K562 (cell line): Measurements from ENCODE around the gene AGFG2. TPM values are rescaled to one million over a fixed set of nuclear protein-coding genes. Genes with fewer than 3 reads are reported as not detected.
A peak's percentile ranks its signal among the peaks of the same experiment; 100 is the strongest.

Experiments
- ARID1B ChIP-seq: fragments of 450-650 bp; IDR thresholded peaks from 2 replicates; pipeline ENCODE4 v1.6.1; 2016; ENCODE audit warnings: antibody characterized with exemption, mild to moderate bottlenecking, inconsistent platforms
- BCOR ChIP-seq: fragments of 450-650 bp; IDR thresholded peaks from 2 replicates; pipeline ENCODE4 v1.6.1; 2016
- CXXC5 ChIP-seq: fragments of 250-450 bp; sonication (Bioruptor Pico); IDR thresholded peaks from 2 replicates; pipeline ENCODE4 v1.8.0; 2022; ENCODE audit warnings: inconsistent platforms, mild to moderate bottlenecking, moderate library complexity
- ELF1 ChIP-seq: fragments of 200-800 bp; sonication (Bioruptor generic); IDR thresholded peaks from 2 replicates; pipeline ENCODE4 v1.6.1; 2016; ENCODE audit warnings: missing genetic modification characterization, missing compliant biosample characterization
- ESRRA ChIP-seq: fragments of 450-650 bp; IDR thresholded peaks from 2 replicates; pipeline ENCODE4 v1.6.1; 2014; ENCODE audit warnings: low read depth, mild to moderate bottlenecking, moderate library complexity, borderline replicate concordance
- FOXO4 ChIP-seq: fragments of 450-650 bp; formaldehyde crosslinking; IDR thresholded peaks from 2 replicates; pipeline ENCODE4 v1.4.0; 2020; ENCODE audit warnings: mild to moderate bottlenecking, moderate library complexity
- GABPB2 ChIP-seq: fragments of 250-450 bp; sonication (Bioruptor Pico); conservative IDR thresholded peaks from 2 replicates; pipeline ENCODE4 v1.5.1; 2021; ENCODE audit warnings: mild to moderate bottlenecking
- GATA2 ChIP-seq: sonication (generic); formaldehyde crosslinking; IDR thresholded peaks from 2 replicates; pipeline ENCODE4 v1.4.0; 2020; ENCODE audit warnings: mild to moderate bottlenecking, missing genetic modification reagents
- HOXB6 ChIP-seq: fragments of 250-450 bp; sonication (Bioruptor Pico); IDR thresholded peaks from 2 replicates; pipeline ENCODE4 v1.5.1; 2022; ENCODE audit warnings: mild to moderate bottlenecking, borderline replicate concordance
- KDM5B ChIP-seq: fragments of 200-600 bp; sonication (generic); IDR thresholded peaks from 2 replicates; pipeline ENCODE4 v1.6.1; 2012; ENCODE audit warnings: low read depth, mild to moderate bottlenecking, moderate library complexity, low read length, control low read depth, inconsistent platforms; ENCODE audit not compliant: insufficient replicate concordance
- MXD1 ChIP-seq: fragments of 250-450 bp; sonication (Bioruptor Pico); IDR thresholded peaks from 2 replicates; pipeline ENCODE4 v1.8.0; 2021; ENCODE audit warnings: borderline replicate concordance, mild to moderate bottlenecking, moderate library complexity; ENCODE audit not compliant: poor library complexity, severe bottlenecking
- NFIC ChIP-seq: fragments of 450-650 bp; IDR thresholded peaks from 2 replicates; pipeline ENCODE4 v1.6.1; 2017; ENCODE audit warnings: mild to moderate bottlenecking, inconsistent platforms
- NR3C1 ChIP-seq: sonication (generic); formaldehyde crosslinking; IDR thresholded peaks from 2 replicates; pipeline ENCODE4 v1.8.1; 2022; ENCODE audit warnings: missing genetic modification reagents
- PRPF4 ChIP-seq: fragments of 200-400 bp; formaldehyde crosslinking; IDR thresholded peaks from one replicate; pipeline ENCODE4 v1.6.1; 2017; ENCODE audit warnings: low read length, low read depth, mild to moderate bottlenecking; ENCODE audit not compliant: insufficient read depth, poor library complexity, severe bottlenecking
- RBM15 ChIP-seq: fragments of 200-400 bp; formaldehyde crosslinking; IDR thresholded peaks from 2 replicates; pipeline ENCODE4 v1.6.1; 2018; ENCODE audit warnings: mild to moderate bottlenecking, low read length, moderate library complexity; ENCODE audit not compliant: insufficient read depth
- SAP30 ChIP-seq: fragments of 200-600 bp; sonication (generic); IDR thresholded peaks from 2 replicates; pipeline ENCODE4 v1.6.1; 2012; ENCODE audit warnings: borderline replicate concordance, low read depth, mild to moderate bottlenecking, moderate library complexity, low read length, control low read depth, inconsistent platforms; ENCODE audit not compliant: insufficient read depth, poor library complexity, severe bottlenecking
- SIRT6 ChIP-seq: IDR thresholded peaks from one replicate; pipeline ENCODE4 v1.6.1; 2012; ENCODE audit warnings: low read depth, mild to moderate bottlenecking, control low read depth, inconsistent platforms, low read length, moderate library complexity
- SRSF7 ChIP-seq: fragments of 200-400 bp; formaldehyde crosslinking; optimal IDR thresholded peaks from 2 replicates; pipeline ENCODE3; 2017; ENCODE audit warnings: mild to moderate bottlenecking, low read depth, low read length
- TEAD4 ChIP-seq, 2 experiments: sonication (generic) in 1 of 2; formaldehyde crosslinking in 1 of 2; IDR thresholded peaks; 2 replicates each; pipeline versions ENCODE4 v1.6.1 to v1.8.0; 2012 to 2022; ENCODE audit warnings: borderline replicate concordance in 1 of 2, inconsistent platforms in 1 of 2, low read length in 1 of 2, mild to moderate bottlenecking in 1 of 2, missing genetic modification reagents in 1 of 2
- ZC3H4 ChIP-seq: sonication (generic); formaldehyde crosslinking; IDR thresholded peaks from 2 replicates; pipeline ENCODE4 v1.9.0; 2021; ENCODE audit warnings: missing genetic modification reagents, borderline replicate concordance
- polyA plus RNA-seq, 8 experiments: library from polyadenylated mRNA; depleted of rRNA in 4 of 8; stranded (reverse) in 5 of 8; unstranded in 3 of 8; fragments of >200 nt; fragmentation: Nextera tagmentation in 2 of 8; fragmentation: Illumina TruSeq in 1 of 8; extraction: Ambion mirVana in 2 of 8; extraction: Trizol in 1 of 8; gene quantifications; 2 replicates each; pipeline versions ENCODE4 v1.2.1 to v1.2.3, GENCODE V29; 2011 to 2014; ENCODE audit warnings: inconsistent platforms in 1 of 8, missing spikeins in 1 of 8
- total RNA-seq, 7 experiments: library from RNA; depleted of rRNA in 6 of 7; stranded (reverse); fragments of >200 nt in 6 of 7; fragmentation: Illumina TruSeq in 2 of 7; extraction: Trizol in 2 of 7; gene quantifications; 2 replicates each; pipeline versions ENCODE4 v1.2.1 to v1.2.3, GENCODE V29; 2011 to 2021; ENCODE audit warnings: low replicate concordance in 1 of 7
- TF ChIP-seq, protein P1 (sequence below): fragments of 450-650 bp; formaldehyde crosslinking; conservative IDR thresholded peaks from 2 replicates; pipeline ENCODE4 v1.4.0; 2022; ENCODE audit warnings: mild to moderate bottlenecking, missing genetic modification characterization

AGFG2 gene
- total and polyA plus RNA-seq, 9 of the 15 experiments (the other 6 are each of a cell fraction or from before 2014, with no cell fraction given) = 0.31 to 23.1 (median 6.5) TPM

- TF ChIP-seq, protein P1, sequence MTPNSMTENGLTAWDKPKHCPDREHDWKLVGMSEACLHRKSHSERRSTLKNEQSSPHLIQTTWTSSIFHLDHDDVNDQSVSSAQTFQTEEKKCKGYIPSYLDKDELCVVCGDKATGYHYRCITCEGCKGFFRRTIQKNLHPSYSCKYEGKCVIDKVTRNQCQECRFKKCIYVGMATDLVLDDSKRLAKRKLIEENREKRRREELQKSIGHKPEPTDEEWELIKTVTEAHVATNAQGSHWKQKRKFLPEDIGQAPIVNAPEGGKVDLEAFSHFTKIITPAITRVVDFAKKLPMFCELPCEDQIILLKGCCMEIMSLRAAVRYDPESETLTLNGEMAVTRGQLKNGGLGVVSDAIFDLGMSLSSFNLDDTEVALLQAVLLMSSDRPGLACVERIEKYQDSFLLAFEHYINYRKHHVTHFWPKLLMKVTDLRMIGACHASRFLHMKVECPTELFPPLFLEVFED (CRISPR knock-in tag) = no peak
- TF ChIP-seq TEAD4 (IDR thresholded peaks at IDR 0.05; ENCODE audit: low read length) (no peak), TEAD4 (CRISPR knock-in tag; IDR thresholded peaks at IDR 0.05; ENCODE audit: borderline replicate concordance) (no peak), MXD1 (no peak), RBM15 (no peak), SRSF7 (no peak), HOXB6 (CRISPR knock-in tag) (no peak), KDM5B (no peak), NFIC (no peak), FOXO4 (no peak), GATA2 (CRISPR knock-in tag) (no peak), ELF1 (tag) (no peak), GABPB2 (CRISPR knock-in tag) (no peak), ZC3H4 (CRISPR knock-in tag) (peak; percentile 18; the same call in 1 of the 2 replicates), NR3C1 (CRISPR knock-in tag) (no peak), SIRT6 (no peak), CXXC5 (peak; percentile 34), ESRRA (0 out of 2 replicates have a peak, but pooled peaks have one; percentile 28), SAP30 (peak; percentile 14), BCOR (no peak), PRPF4 (no peak), ARID1B (no peak)
Measured at GRCh38 chr7:100584683-100585510, 45.9 kb downstream of the AGFG2 start (continued).
